ENCODE data around the gene ALKBH6.

Gene ALKBH6

DNA sequence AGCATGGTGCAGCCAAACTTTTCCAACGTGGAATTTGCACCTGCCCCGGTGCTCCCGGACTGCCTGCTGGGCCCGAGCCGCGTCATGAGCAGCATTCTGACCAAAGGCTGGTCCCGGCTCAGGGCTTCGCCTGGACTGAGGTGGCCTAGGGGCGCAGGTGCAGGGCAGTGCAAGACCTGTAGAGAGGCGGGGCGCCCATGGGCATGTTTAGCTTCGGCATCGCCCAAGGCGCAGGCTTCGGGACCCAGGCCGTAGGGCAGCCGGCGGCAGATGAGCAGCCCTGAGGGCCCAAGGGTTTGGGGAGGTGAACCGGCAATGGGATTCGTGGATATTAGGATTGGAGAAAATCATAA lies 54.1 kb downstream of the ALKBH6 start:
- Histone ChIP-seq H3K79me2 (ENCODE audit: insufficient read depth, low read depth) (no peaks in the 10 kb centered on the region), H3K27ac (no peak overlapping the region), H3K36me3 (ENCODE audit: insufficient read depth) (no peaks in the 10 kb centered on the region), H3K4me3 (IDR thresholded peaks at IDR 0.05; ENCODE audit: insufficient read depth, low read depth, low read length) (no peak overlapping the region), H2AFZ (ENCODE audit: low read depth) (no peak overlapping the region), H3K4me2 (no peak overlapping the region), H3K4me1 (ENCODE audit: low read depth, poor library complexity, severe bottlenecking) (no peaks in the 10 kb centered on the region), H3K9ac (no peak overlapping the region), H3K27me3 (ENCODE audit: insufficient read depth, low read depth) (peaks cover 4% of the 10 kb centered on the region; the same call in 1 of the 2 replicates), H4K20me1 (ENCODE audit: insufficient read depth) (no peaks in the 10 kb centered on the region)
- no peak for TF ChIP-seq CTCF (conservative IDR thresholded peaks at IDR 0.05; ENCODE audit: low read depth, low read length)
